HG02610 (cell line): ENCODE results near the gene PELI2.
"Not testable (repeated sequence)": the region's sequence is repeated elsewhere in the genome, so short reads cannot be mapped to it uniquely, and the experiment has no call there.

Experiments
- ATAC-seq: cut with Tn5 transposase; IDR thresholded peaks from one replicate; pipeline ENCODE4 v1.9.1; 2021; ENCODE audit warnings: mild to moderate bottlenecking, moderate library complexity; ENCODE audit not compliant: unreplicated experiment

Gene PELI2

DNA sequence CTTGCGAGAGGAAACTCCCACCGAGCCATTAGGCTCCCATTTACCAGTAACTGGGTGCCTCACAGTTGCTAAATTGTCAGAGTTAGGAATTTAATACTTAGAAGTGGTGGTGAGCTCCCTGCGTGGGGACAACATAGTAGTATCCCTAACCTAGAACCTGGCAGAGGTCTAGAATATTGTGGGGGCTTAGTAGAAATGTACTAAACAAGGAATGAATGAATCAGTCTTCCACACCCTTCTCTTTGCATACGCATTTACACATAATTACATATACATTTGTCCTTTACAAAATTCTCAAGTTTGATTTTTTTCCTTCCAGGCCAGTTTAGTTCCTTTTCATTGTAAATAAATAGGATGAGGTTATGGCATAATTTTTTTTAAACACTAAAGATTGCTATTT, 24.1 kb downstream of the PELI2 start:
- ATAC-seq: no peak

DNA sequence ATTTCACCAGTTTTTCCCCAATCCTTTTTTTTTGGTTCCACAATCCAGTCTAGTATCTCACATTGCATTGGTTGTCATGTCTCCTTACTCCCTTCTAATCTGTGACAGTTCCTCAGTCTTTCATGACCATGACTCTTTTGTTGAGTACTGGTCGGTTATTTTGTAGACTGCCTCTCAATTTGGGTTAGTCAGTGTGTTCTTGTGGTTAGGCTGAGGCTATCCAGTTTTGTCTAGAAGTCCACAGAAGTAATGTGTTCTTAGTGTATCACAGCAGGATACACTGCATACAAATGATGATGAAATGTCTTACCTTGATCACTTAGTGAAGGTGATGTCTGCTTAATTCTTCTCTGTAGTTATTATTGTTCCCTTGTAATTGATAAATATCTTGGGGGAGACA, 24.8 kb downstream of the PELI2 start:
- no peak for ATAC-seq

DNA sequence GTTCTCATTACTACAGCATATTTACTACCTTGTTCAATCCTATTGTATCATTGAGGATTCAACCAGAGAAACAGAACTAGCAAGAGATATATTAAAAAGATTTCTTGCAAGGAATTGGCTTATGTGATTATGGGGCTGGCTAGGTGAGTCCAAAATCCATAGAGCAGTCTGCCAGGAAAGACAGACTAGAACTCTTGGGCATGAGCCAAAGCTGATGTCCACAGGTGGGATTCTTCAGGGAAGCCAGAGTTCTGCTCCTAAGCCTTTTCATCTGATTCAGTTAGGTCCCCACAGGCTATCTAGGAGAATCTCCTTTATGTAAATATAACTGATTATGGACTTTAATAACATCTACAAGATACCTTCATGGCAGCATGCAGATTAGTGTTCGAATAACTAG, 26.0 kb downstream of the PELI2 start:
- ATAC-seq: no peak

GRCh38 chr14:56145181-56145769, 27.1 kb downstream of the PELI2 start:
- ATAC-seq: no peak

- ATAC-seq: no peak
Measured at GRCh38 chr14:56145965-56146364, 27.8 kb downstream of the PELI2 start.

- ATAC-seq: no peak
Measured at GRCh38 chr14:56147449-56147848, 29.2 kb downstream of the PELI2 start.

GRCh38 chr14:56147986-56148901, 30.0 kb downstream of the PELI2 start:
- no peak for ATAC-seq

- ATAC-seq: no peak
Measured at GRCh38 chr14:56149151-56149550, 30.9 kb downstream of the PELI2 start.

DNA sequence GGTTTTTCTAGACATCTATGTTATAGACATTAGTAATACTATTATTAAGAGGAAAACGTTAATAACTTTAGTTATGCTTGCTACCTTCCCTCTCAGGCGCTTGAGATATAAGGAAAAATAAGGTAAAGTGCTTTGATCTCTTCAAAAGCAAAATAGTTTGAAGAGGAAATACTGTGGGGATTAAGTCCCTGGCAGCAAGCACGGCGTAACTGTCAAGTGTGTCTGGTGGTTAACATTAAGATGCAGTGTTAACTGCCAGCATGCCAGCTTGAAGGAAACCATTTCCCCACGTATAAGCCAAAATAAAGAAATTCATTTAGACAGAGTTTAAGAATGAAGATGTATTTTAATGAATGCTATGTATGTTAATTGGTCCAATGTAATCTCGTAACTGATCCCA, 31.8 kb downstream of the PELI2 start:
- ATAC-seq: no peak

DNA sequence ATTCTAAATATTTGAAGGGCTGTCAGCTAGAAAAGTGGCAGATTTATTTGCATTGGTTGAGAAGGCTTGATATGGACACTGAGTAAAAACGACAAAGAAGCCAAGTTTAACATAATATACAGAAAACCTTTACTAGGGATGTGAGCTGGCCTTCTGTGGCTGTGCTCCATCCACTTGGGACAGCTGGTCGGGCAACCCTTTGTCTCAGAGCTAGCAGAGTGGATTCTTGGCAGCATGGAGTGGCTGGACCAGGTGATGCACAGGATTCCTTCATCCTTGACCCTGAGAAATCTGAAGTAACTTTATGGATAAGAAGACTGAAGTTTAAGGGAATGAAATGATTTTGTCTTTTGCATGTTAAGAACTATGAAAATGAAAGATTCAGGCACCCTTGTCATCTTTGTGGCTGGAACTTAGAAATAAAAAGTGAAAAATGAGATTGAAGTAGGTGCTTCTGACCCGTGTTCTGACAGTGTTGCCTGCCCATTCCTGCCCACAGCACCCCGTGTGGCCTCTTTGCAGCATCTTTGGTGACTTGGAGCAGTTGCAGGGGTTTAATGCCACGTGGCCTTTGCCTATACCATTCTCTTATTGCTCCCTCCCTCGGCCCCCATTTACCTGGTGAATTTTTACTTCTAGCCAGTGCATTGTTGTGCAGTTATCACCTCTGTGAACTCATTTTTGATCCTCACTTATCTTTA, 32.6 kb downstream of the PELI2 start:
- ATAC-seq: no peak

DNA sequence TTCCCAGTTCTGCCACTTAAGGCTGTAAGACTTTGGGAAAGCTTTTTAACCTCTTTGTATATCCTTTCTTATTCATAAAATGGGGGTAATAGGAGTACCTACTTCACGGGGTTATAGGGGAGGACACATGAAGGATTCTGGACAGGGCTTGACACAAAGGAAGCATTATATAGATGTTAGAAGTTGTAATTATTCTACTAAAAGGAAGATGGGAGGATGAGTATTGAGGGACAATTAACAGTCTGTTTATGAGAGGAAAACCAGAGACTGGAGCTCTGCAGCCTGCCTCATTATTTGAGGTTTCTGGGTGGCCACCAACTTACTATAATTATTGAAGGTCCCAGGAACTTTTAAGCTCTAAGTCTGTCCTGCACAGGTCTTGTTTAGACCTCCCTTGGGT, 34.0 kb downstream of the PELI2 start:
- no peak for ATAC-seq

- no peak for ATAC-seq
Measured at GRCh38 chr14:56153267-56153666, 35.1 kb downstream of the PELI2 start.

- ATAC-seq: no peak
Measured at GRCh38 chr14:56154321-56154720, 36.1 kb downstream of the PELI2 start.

DNA sequence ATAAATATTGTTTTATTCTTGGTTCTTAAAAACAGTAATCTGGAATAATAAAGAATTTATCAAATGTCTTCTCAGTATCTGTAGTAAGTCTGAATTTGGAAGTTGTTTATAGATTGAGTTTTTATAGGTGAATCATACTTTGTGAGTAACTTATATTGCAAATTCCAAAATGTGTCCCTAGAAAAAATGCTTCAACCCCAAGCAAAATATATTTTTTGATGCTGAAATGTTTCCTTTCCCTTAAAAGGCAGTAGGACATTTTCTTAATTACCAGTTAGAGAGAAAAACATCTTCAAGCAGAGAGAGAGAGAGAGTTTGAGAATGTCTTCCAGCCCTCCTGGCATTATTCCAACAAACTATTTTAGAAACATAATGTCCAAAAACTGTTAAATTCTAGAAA, 37.9 kb downstream of the PELI2 start:
- no peak for ATAC-seq

- ATAC-seq: no peak
Measured at GRCh38 chr14:56159066-56159465, 40.9 kb downstream of the PELI2 start.

DNA sequence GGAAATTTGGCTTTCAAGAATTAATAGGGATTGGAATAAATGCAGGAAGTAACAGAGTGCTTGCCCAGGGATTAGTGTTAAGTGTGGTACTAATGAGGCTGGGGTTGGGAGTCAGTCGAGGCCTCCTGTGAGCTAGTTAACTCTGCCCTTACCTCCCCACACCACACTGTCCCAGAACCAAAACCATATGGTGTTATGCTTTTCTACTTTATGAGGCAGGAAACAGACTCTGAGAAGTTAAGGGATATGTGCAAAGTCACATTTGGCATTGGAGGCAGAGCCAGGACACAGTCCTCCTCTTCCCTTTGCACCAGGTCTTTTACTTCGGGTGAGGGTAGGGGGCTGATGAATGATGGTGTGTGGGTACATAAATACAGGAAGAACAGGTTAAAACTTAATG, 41.9 kb downstream of the PELI2 start:
- no peak for ATAC-seq

- ATAC-seq: no peak
Measured at GRCh38 chr14:56161658-56162057, 43.4 kb downstream of the PELI2 start.

DNA sequence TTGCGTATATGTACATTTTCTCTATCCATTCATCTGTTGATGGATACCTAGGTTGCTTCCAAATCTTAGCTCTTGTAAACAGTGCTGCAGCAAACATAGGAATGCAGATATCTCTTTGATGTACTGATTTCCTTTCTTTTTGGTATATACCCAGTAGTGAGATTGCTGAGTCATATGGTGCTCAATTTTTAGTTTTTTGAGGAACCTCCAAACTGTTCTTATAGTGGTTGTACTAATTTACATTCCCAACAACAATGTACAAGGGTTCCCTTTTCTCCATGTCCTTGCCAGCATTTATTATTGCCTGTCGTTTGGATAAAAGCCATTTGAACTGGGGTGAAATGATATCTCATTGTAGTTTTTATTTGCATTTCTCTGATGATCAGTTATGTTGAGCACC, 44.3 kb downstream of the PELI2 start:
- no peak for ATAC-seq

- not testable (repeated sequence) for ATAC-seq
Measured at GRCh38 chr14:56166579-56166978, 48.4 kb downstream of the PELI2 start.

GRCh38 chr14:56168007-56168616, 49.9 kb downstream of the PELI2 start:
- no peak for ATAC-seq

DNA sequence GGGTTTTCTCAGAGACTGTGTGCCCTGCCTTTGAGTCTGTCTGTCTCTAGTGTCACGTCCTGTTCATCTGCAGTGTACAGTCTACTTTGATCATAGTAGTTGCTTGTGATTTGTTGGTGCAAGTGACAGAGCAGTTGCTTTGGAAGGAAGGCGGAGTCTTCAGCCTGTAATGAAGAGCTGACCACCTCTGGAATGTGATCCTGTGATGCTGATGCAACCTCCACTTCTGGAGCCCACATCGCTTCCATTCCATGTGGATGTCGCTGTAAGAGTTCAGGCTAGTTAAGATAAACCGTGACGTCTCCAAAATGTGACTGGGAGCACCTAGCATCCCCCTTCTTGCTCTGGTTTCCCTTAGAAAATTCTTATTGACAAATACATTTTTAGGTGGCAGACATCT, 51.8 kb downstream of the PELI2 start:
- ATAC-seq: no peak
